Measurements from ENCODE around the gene TEX38.
"Not testable (repeated sequence)": the region's sequence is repeated elsewhere in the genome, so short reads cannot be mapped to it uniquely, and the experiment has no call there.

TEX38 gene

GRCh38 chr1:46681333-46682034 lies 9.8 kb downstream of the TEX38 start:
- DNase-seq: no peak
- in situ Hi-C loops (cut with HindIII; ENCODE audit: low pct_ligation_motif_present, low pct_unique_long_range_greater_than_20kb, low sequenced_read_pairs): no loop called here

DNA sequence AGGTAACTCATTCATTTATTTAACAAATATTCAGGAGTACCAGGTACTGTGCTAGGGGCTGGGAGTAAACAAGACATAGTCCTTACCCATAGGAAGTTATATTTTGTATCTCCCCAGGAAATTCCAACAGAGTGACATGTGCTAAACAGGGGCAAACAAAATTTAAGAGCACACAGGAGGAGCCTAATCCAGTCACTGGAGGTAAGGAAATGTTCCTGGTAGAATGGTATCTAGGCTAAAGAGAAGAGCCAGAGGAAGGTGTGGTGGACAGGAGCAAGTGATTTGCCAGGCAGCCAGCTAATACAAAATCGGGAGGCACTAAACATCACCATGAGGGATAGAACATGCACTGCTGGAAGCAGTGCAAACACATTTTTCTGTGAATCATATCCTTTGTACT lies 10.4 kb downstream of the TEX38 start:
- in situ Hi-C loops (cut with HindIII; ENCODE audit: low pct_ligation_motif_present, low pct_unique_long_range_greater_than_20kb, low sequenced_read_pairs): no loop called here
- no peak for DNase-seq

- in situ Hi-C loops (cut with HindIII; ENCODE audit: low pct_ligation_motif_present, low pct_unique_long_range_greater_than_20kb, low sequenced_read_pairs): no loop called here
- DNase-seq: no peak
Observed at GRCh38 chr1:46684670-46685069, 13.0 kb downstream of the TEX38 start.

DNA sequence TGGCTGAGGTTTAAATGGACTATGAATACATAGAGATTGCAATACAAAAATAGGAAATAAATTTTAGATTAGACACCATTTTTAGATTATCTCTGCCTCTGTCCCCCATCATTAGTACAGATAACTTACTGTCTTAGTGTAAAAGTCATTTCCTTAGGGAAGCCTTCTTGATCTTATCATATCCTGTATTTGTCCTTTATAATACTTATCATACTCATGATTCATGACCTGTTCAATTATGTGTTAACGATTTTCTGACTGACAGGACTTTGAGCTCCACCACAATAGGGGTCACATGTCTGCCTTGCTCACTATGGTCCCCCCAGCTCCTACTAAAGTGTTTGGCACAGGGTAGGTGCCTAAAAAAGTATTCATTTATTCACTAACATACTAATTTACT lies 14.6 kb downstream of the TEX38 start:
- DNase-seq: no peak
- in situ Hi-C loops (cut with HindIII; ENCODE audit: low pct_ligation_motif_present, low pct_unique_long_range_greater_than_20kb, low sequenced_read_pairs): no loop called here

- no peak for DNase-seq
- in situ Hi-C loops (cut with HindIII; ENCODE audit: low pct_ligation_motif_present, low pct_unique_long_range_greater_than_20kb, low sequenced_read_pairs): no loop called here
Observed at GRCh38 chr1:46687093-46687659, 15.5 kb downstream of the TEX38 start.

GRCh38 chr1:46687921-46688509 lies 16.4 kb downstream of the TEX38 start:
- in situ Hi-C loops (cut with HindIII; ENCODE audit: low pct_ligation_motif_present, low pct_unique_long_range_greater_than_20kb, low sequenced_read_pairs): no loop called here
- no peak for DNase-seq

- in situ Hi-C loops (cut with HindIII; ENCODE audit: low pct_ligation_motif_present, low pct_unique_long_range_greater_than_20kb, low sequenced_read_pairs): no loop called here
- no peak for DNase-seq
Observed at GRCh38 chr1:46689356-46689755, 17.7 kb downstream of the TEX38 start.

- DNase-seq: no peak
- in situ Hi-C loops (cut with HindIII; ENCODE audit: low pct_ligation_motif_present, low pct_unique_long_range_greater_than_20kb, low sequenced_read_pairs): no loop called here
Observed at GRCh38 chr1:46689897-46690296, 18.2 kb downstream of the TEX38 start.

DNA sequence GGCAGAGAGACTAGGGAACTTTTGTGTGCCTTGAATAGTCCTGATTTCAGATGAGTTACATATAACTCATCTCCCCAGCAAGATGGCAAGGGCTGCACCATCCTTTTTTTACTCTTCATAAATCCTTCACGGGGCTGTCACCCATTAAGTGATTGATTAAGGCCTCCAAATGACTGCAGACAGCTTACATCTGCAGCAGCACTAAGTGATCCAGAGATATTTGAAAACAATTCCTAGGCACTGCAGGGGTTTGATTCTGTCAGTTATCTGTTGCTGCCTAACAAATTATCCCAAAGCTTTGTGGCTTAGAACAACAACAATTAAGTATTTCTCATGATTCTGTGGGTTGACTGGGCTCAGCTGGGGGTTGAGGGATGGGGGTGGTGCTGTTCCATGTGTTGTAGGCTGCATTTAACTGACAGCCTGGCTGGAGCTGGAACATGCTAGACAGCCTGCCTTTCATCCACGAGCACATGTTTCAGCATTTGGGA lies 19.3 kb downstream of the TEX38 start:
- no peak for DNase-seq
- in situ Hi-C loops (cut with HindIII; ENCODE audit: low pct_ligation_motif_present, low pct_unique_long_range_greater_than_20kb, low sequenced_read_pairs): no loop called here

GRCh38 chr1:46691997-46692790 lies 20.5 kb downstream of the TEX38 start:
- in situ Hi-C loops (cut with HindIII; ENCODE audit: low pct_ligation_motif_present, low pct_unique_long_range_greater_than_20kb, low sequenced_read_pairs): no loop called here
- DNase-seq: no peak

GRCh38 chr1:46692811-46693770 lies 21.4 kb downstream of the TEX38 start:
- in situ Hi-C loops (cut with HindIII; ENCODE audit: low pct_ligation_motif_present, low pct_unique_long_range_greater_than_20kb, low sequenced_read_pairs): no loop called here
- no peak for DNase-seq

DNA sequence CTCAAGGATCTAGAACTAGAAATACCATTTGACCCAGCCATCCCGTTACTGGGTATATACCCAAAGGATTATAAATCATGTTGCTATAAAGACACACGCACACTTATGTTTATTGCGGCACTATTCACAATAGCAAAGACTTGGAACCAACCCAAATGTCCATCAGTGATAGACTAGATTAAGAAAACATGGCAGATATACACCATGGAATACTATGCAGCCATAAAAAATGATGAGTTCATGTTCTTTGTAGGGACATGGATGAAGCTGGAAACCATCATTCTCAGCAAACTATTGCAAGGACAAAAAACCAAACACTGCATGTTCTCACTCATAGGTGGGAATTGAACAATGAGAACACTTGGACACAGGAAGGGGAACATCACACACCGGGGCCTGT lies 23.0 kb downstream of the TEX38 start:
- in situ Hi-C loops (cut with HindIII; ENCODE audit: low pct_ligation_motif_present, low pct_unique_long_range_greater_than_20kb, low sequenced_read_pairs); DNase-seq: not testable (repeated sequence)

GRCh38 chr1:46697053-46697452 lies 25.4 kb downstream of the TEX38 start:
- in situ Hi-C loops (cut with HindIII; ENCODE audit: low pct_ligation_motif_present, low pct_unique_long_range_greater_than_20kb, low sequenced_read_pairs): no loop called here
- DNase-seq: no peak

DNA sequence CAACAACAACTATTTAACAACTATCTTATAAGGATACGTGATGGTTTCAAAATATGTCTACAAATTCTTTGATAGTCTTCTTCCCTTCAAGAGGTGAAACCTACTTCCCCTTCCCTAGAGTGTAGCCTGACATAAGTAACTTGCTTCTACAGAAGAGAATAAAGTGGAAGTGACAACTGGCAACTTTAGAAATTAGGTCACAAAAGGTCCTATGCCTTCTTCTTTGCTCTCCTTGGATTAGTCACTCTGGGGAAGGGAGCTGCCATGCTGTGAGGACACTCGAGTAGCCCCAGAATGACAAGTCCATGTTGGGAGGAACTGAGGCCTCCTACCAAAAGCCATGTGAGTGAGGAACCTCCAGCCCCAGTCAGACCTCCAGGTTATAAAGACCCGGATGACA lies 28.0 kb downstream of the TEX38 start:
- no peak for DNase-seq
- in situ Hi-C loops (cut with HindIII; ENCODE audit: low pct_ligation_motif_present, low pct_unique_long_range_greater_than_20kb, low sequenced_read_pairs): no loop called here

- in situ Hi-C loops (cut with HindIII; ENCODE audit: low pct_ligation_motif_present, low pct_unique_long_range_greater_than_20kb, low sequenced_read_pairs): no loop called here
- no peak for DNase-seq
Observed at GRCh38 chr1:46703927-46704641, 32.4 kb downstream of the TEX38 start.

DNA sequence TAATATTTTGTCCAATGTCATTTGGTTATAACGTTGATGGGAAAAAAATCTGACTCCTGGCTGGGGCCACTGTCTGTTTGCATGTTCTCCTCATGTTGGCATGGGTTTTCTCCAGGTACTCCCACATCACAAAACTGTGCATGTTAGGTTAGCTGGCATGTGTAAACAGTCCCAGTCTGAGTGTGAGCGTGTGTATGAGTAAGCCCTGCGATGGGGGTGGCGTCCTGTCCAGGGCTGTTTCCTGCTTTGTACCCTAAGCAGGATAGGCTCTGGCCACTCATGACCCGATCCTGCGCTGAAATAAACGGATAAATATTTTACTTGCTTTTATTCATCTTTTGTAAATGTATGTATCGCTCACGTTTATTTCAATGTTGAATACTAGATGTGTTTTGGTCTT lies 33.8 kb downstream of the TEX38 start:
- in situ Hi-C loops (cut with HindIII; ENCODE audit: low pct_ligation_motif_present, low pct_unique_long_range_greater_than_20kb, low sequenced_read_pairs): no loop called here

GRCh38 chr1:46708121-46708520 lies 36.5 kb downstream of the TEX38 start:
- no peak for DNase-seq
- in situ Hi-C loops (cut with HindIII; ENCODE audit: low pct_ligation_motif_present, low pct_unique_long_range_greater_than_20kb, low sequenced_read_pairs): no loop called here

More for the DNA sequence above, 33.8 kb downstream of the TEX38 start:
- DNase-seq: no peak

DNA sequence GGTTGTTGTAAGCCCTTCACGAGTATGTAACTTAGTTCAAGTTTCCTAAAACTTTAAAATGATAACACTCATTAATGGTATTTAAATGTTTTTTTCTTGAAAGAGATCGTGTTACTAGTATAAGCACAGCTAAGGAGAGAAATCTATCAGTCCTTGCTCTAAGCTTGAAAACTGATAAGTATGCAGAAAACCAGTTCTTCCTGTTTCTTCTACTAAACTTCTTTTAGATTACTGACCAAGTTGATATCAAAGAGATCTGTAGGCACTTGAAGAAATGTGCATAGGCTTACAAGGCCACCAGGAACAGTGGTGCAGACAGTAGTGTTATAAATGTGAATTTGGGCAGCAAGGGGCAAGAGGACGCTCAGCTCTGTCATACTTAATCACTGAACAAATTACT lies 43.3 kb downstream of the TEX38 start:
- DNase-seq: no peak

More for the DNA sequence above, 43.3 kb downstream of the TEX38 start:
- in situ Hi-C loops (cut with HindIII; ENCODE audit: low pct_ligation_motif_present, low pct_unique_long_range_greater_than_20kb, low sequenced_read_pairs): no loop called here

Data from ACHN (cell line).